Smooth muscle cell (in vitro differentiated cells): ENCODE data around the gene ZNF221. TPM values are rescaled to one million over a fixed set of nuclear protein-coding genes. Genes with fewer than 3 reads are reported as not detected.

Source experiments
- polyA plus RNA-seq: library from polyadenylated mRNA; unstranded; fragments of >200 nt; fragmentation: Nextera tagmentation; extraction: Ambion mirVana; gene quantifications from 2 replicates; pipeline ENCODE4 v1.2.1, GENCODE V29; 2016
- small RNA-seq: library from RNA; depleted of rRNA; stranded (forward); fragments of <200 nt; gene quantifications from one replicate; pipeline ENCODE3, GENCODE V24; 2014
- total RNA-seq: library from RNA; depleted of rRNA; stranded (reverse); fragments of >200 nt; gene quantifications from 2 replicates; pipeline ENCODE4 v1.2.3, GENCODE V29; 2014

ZNF221 gene
- total and polyA plus RNA-seq, 2 experiments from 2014 or later, result 1.3 to 6.6 TPM

Small RNA genes within 50 kb of the gene (small RNA-seq; reads per million reads assigned to genes)
- gene AC006213.5, result not detected

Other genes with a start within 250 kb of the ZNF221 start
- gene IRGC, start 235.2 kb upstream of the ZNF221 start, total RNA-seq, result not detected in 2 replicates
- not detected in 2 replicates for gene IRGC, start 235.2 kb upstream of the ZNF221 start, polyA plus RNA-seq
- gene SMG9, start 196.3 kb upstream of the ZNF221 start, total RNA-seq, result 12.8 and 13.2 TPM in 2 replicates
- gene SMG9, start 196.3 kb upstream of the ZNF221 start, polyA plus RNA-seq, result 39.2 and 46.6 TPM in 2 replicates
- 4.0 and 5.4 TPM in 2 replicates for gene KCNN4, start 170.3 kb upstream of the ZNF221 start, total RNA-seq
- gene KCNN4, start 170.3 kb upstream of the ZNF221 start, polyA plus RNA-seq, result 1.7 and 14.9 TPM in 2 replicates
- 3.1 and 6.9 TPM in 2 replicates for gene LYPD5, start 148.8 kb upstream of the ZNF221 start, total RNA-seq
- 1.2 and 2.7 TPM in 2 replicates for gene LYPD5, start 148.8 kb upstream of the ZNF221 start, polyA plus RNA-seq
- 4.1 and 8.0 TPM in 2 replicates for gene ZNF283, start 123.9 kb upstream of the ZNF221 start, total RNA-seq
- 1.5 and 2.4 TPM in 2 replicates for gene ZNF283, start 123.9 kb upstream of the ZNF221 start, polyA plus RNA-seq
- gene ZNF404, start 67.3 kb upstream of the ZNF221 start, total RNA-seq, result 11.3 and 12.5 TPM in 2 replicates
- gene ZNF404, start 67.3 kb upstream of the ZNF221 start, polyA plus RNA-seq, result 8.6 and 10.2 TPM in 2 replicates
- 6.1 and 14.8 TPM in 2 replicates for gene ZNF45, start 15.9 kb upstream of the ZNF221 start, total RNA-seq
- 5.7 and 6.7 TPM in 2 replicates for gene ZNF45, start 15.9 kb upstream of the ZNF221 start, polyA plus RNA-seq
- gene ZNF155, start 33.0 kb downstream of the ZNF221 start, total RNA-seq, result 4.1 and 11.9 TPM in 2 replicates
- 1.2 and 5.5 TPM in 2 replicates for gene ZNF155, start 33.0 kb downstream of the ZNF221 start, polyA plus RNA-seq
- 10.0 and 17.3 TPM in 2 replicates for gene ZNF230, start 51.7 kb downstream of the ZNF221 start, total RNA-seq
- gene ZNF230, start 51.7 kb downstream of the ZNF221 start, polyA plus RNA-seq, result 1.2 and 4.4 TPM in 2 replicates
- 5.3 and 13.5 TPM in 2 replicates for gene ZNF222, start 74.2 kb downstream of the ZNF221 start, total RNA-seq
- gene ZNF222, start 74.2 kb downstream of the ZNF221 start, polyA plus RNA-seq, result 5.2 and 5.9 TPM in 2 replicates
- gene ZNF223, start 100.8 kb downstream of the ZNF221 start, total RNA-seq, result 5.5 and 10.2 TPM in 2 replicates
- 5.1 and 6.6 TPM in 2 replicates for gene ZNF223, start 100.8 kb downstream of the ZNF221 start, polyA plus RNA-seq
- gene ZNF284, start 120.9 kb downstream of the ZNF221 start, total RNA-seq, result 2.4 and 3.2 TPM in 2 replicates
- 0.91 and 1.3 TPM in 2 replicates for gene ZNF284, start 120.9 kb downstream of the ZNF221 start, polyA plus RNA-seq
- gene ZNF224, start 143.1 kb downstream of the ZNF221 start, total RNA-seq, result 22.4 and 27.1 TPM in 2 replicates
- gene ZNF224, start 143.1 kb downstream of the ZNF221 start, polyA plus RNA-seq, result 7.3 and 19.1 TPM in 2 replicates
- gene ZNF225, start 162.2 kb downstream of the ZNF221 start, total RNA-seq, result 3.3 and 6.8 TPM in 2 replicates
- gene ZNF225, start 162.2 kb downstream of the ZNF221 start, polyA plus RNA-seq, result 2.5 and 3.1 TPM in 2 replicates
- gene ZNF234, start 190.3 kb downstream of the ZNF221 start, total RNA-seq, result 4.6 and 4.8 TPM in 2 replicates
- gene ZNF234, start 190.3 kb downstream of the ZNF221 start, polyA plus RNA-seq, result 3.2 and 3.8 TPM in 2 replicates
- 38.2 and 42.3 TPM in 2 replicates for gene ZNF226, start 213.9 kb downstream of the ZNF221 start, total RNA-seq
- gene ZNF226, start 213.9 kb downstream of the ZNF221 start, polyA plus RNA-seq, result 36.0 and 39.4 TPM in 2 replicates